Measurements from ENCODE around the gene FSTL4. TPM values are rescaled to one million over a fixed set of nuclear protein-coding genes. Genes with fewer than 3 reads are reported as not detected.

FSTL4 gene
- total RNA-seq, 1 donor from 2014 or later: not detected

- no peaks in the 10 kb centered on the region for H3K4me1 Mint-ChIP-seq (ENCODE audit: low read depth)
- H3K27ac Mint-ChIP-seq: no peak overlapping the region
- no peak for DNase-seq (ENCODE audit: low spot score)
- intact Hi-C loops (cut with micrococcal nuclease): no loop called here
- no peaks in the 10 kb centered on the region for H3K36me3 Mint-ChIP-seq (ENCODE audit: low read depth)
- no peaks in the 10 kb centered on the region for H3K9me3 Mint-ChIP-seq
- no peak overlapping the region for H3K4me3 Mint-ChIP-seq
- H3K27me3 Mint-ChIP-seq (ENCODE audit: insufficient read depth): peaks cover 8% of the 10 kb centered on the region
Measured at GRCh38 chr5:133638436-133638835, 26.1 kb upstream of the FSTL4 start.

- Mint-ChIP-seq H3K36me3 (ENCODE audit: low read depth) (no peaks in the 10 kb centered on the region), H3K27me3 (ENCODE audit: insufficient read depth) (peaks cover 6% of the 10 kb centered on the region), H3K4me3 (no peak overlapping the region), H3K4me1 (ENCODE audit: low read depth) (no peaks in the 10 kb centered on the region), H3K27ac (no peak overlapping the region), H3K9me3 (no peaks in the 10 kb centered on the region)
- no peak for DNase-seq (ENCODE audit: low spot score)
- intact Hi-C loops (cut with micrococcal nuclease): no loop called here
Measured at GRCh38 chr5:133637206-133637605, 24.9 kb upstream of the FSTL4 start.

GRCh38 chr5:133635051-133635450 lies 22.7 kb upstream of the FSTL4 start:
- Mint-ChIP-seq H3K4me1 (ENCODE audit: low read depth) (no peaks in the 10 kb centered on the region), H3K36me3 (ENCODE audit: low read depth) (no peaks in the 10 kb centered on the region), H3K9me3 (no peaks in the 10 kb centered on the region), H3K27ac (no peak overlapping the region), H3K27me3 (ENCODE audit: insufficient read depth) (peaks cover 6% of the 10 kb centered on the region), H3K4me3 (no peak overlapping the region)
- DNase-seq (ENCODE audit: low spot score): no peak
- intact Hi-C loops (cut with micrococcal nuclease): no loop called here

GRCh38 chr5:133627180-133627579 lies 14.8 kb upstream of the FSTL4 start:
- H3K27me3 Mint-ChIP-seq (ENCODE audit: insufficient read depth): peaks cover 19% of the 10 kb centered on the region
- no peak for DNase-seq (ENCODE audit: low spot score)
- H3K4me1 Mint-ChIP-seq (ENCODE audit: low read depth): no peaks in the 10 kb centered on the region
- intact Hi-C loops (cut with micrococcal nuclease): no loop called here
- H3K9me3 Mint-ChIP-seq: no peaks in the 10 kb centered on the region
- H3K36me3 Mint-ChIP-seq (ENCODE audit: low read depth): no peaks in the 10 kb centered on the region
- no peak overlapping the region for H3K27ac Mint-ChIP-seq
- H3K4me3 Mint-ChIP-seq: no peak overlapping the region

- Mint-ChIP-seq H3K4me1 (ENCODE audit: low read depth) (no peaks in the 10 kb centered on the region), H3K36me3 (ENCODE audit: low read depth) (no peaks in the 10 kb centered on the region), H3K27me3 (ENCODE audit: insufficient read depth) (peaks cover 21% of the 10 kb centered on the region), H3K9me3 (no peaks in the 10 kb centered on the region), H3K27ac (no peak overlapping the region), H3K4me3 (no peak overlapping the region)
- no peak for DNase-seq (ENCODE audit: low spot score)
- intact Hi-C loops (cut with micrococcal nuclease): no loop called here
Measured at GRCh38 chr5:133624316-133624715, 12.0 kb upstream of the FSTL4 start.

- Mint-ChIP-seq H3K27ac (no peak overlapping the region), H3K9me3 (no peaks in the 10 kb centered on the region), H3K4me1 (ENCODE audit: low read depth) (peaks cover 5% of the 10 kb centered on the region), H3K36me3 (ENCODE audit: low read depth) (no peaks in the 10 kb centered on the region), H3K27me3 (ENCODE audit: insufficient read depth) (peaks cover 37% of the 10 kb centered on the region), H3K4me3 (no peak overlapping the region)
- no peak for DNase-seq (ENCODE audit: low spot score)
- intact Hi-C loops (cut with micrococcal nuclease): loop anchor here (10.0 kb wide), 2 partner anchors 247 to 317 kb away; no protein-coding TSS in a partner anchor
Measured at GRCh38 chr5:133618141-133618540, 5.8 kb upstream of the FSTL4 start.

GRCh38 chr5:133613743-133614142 lies 1.4 kb upstream of the FSTL4 start:
- peaks cover 9% of the 10 kb centered on the region for H3K4me1 Mint-ChIP-seq (ENCODE audit: low read depth)
- intact Hi-C loops (cut with micrococcal nuclease): loop anchor here (10.0 kb wide), 2 partner anchors 251 to 321 kb away; no protein-coding TSS in a partner anchor
- DNase-seq (ENCODE audit: low spot score): no peak
- no peak overlapping the region for H3K27ac Mint-ChIP-seq
- H3K9me3 Mint-ChIP-seq: no peaks in the 10 kb centered on the region
- H3K36me3 Mint-ChIP-seq (ENCODE audit: low read depth): peaks cover 2% of the 10 kb centered on the region
- peaks cover 54% of the 10 kb centered on the region for H3K27me3 Mint-ChIP-seq (ENCODE audit: insufficient read depth)
- H3K4me3 Mint-ChIP-seq: no peak overlapping the region

- no peak overlapping the region for H3K27ac Mint-ChIP-seq
- peaks cover 2% of the 10 kb centered on the region for H3K36me3 Mint-ChIP-seq (ENCODE audit: low read depth)
- peaks cover 60% of the 10 kb centered on the region for H3K27me3 Mint-ChIP-seq (ENCODE audit: insufficient read depth)
- intact Hi-C loops (cut with micrococcal nuclease): loop anchor here (10.0 kb wide), 2 partner anchors 252 to 322 kb away; no protein-coding TSS in a partner anchor
- no peak for DNase-seq (ENCODE audit: low spot score)
- peaks cover 6% of the 10 kb centered on the region for H3K4me1 Mint-ChIP-seq (ENCODE audit: low read depth)
- H3K9me3 Mint-ChIP-seq: no peaks in the 10 kb centered on the region
- peak overlapping the region; percentile 65 for H3K4me3 Mint-ChIP-seq
Measured at GRCh38 chr5:133613184-133613583, 843 bp upstream of the FSTL4 start.

GRCh38 chr5:133611357-133612248 lies 738 bp downstream of the FSTL4 start:
- intact Hi-C loops (cut with micrococcal nuclease): loop anchor here (10.0 kb wide), 2 partner anchors 253 to 323 kb away; no protein-coding TSS in a partner anchor
- no peak for DNase-seq (ENCODE audit: low spot score)
- Mint-ChIP-seq H3K9me3 (no peaks in the 10 kb centered on the region), H3K27ac (no peak overlapping the region), H3K36me3 (ENCODE audit: low read depth) (peaks cover 2% of the 10 kb centered on the region), H3K27me3 (ENCODE audit: insufficient read depth) (peaks cover 66% of the 10 kb centered on the region), H3K4me3 (no peak overlapping the region), H3K4me1 (ENCODE audit: low read depth) (peaks cover 4% of the 10 kb centered on the region)

- Mint-ChIP-seq H3K27me3 (ENCODE audit: insufficient read depth) (peaks cover 71% of the 10 kb centered on the region), H3K9me3 (no peaks in the 10 kb centered on the region), H3K4me3 (no peak overlapping the region), H3K27ac (no peak overlapping the region), H3K36me3 (ENCODE audit: low read depth) (peaks cover 2% of the 10 kb centered on the region), H3K4me1 (ENCODE audit: low read depth) (peaks cover 4% of the 10 kb centered on the region)
- no peak for DNase-seq (ENCODE audit: low spot score)
- intact Hi-C loops (cut with micrococcal nuclease): loop anchor here (10.0 kb wide), 2 partner anchors 254 to 324 kb away; no protein-coding TSS in a partner anchor
Measured at GRCh38 chr5:133610489-133611356, 1.6 kb downstream of the FSTL4 start.

GRCh38 chr5:133607451-133607850 lies 4.9 kb downstream of the FSTL4 start:
- no peaks in the 10 kb centered on the region for H3K36me3 Mint-ChIP-seq (ENCODE audit: low read depth)
- intact Hi-C loops (cut with micrococcal nuclease): no loop called here
- no peaks in the 10 kb centered on the region for H3K4me1 Mint-ChIP-seq (ENCODE audit: low read depth)
- peaks cover 52% of the 10 kb centered on the region for H3K27me3 Mint-ChIP-seq (ENCODE audit: insufficient read depth)
- H3K27ac Mint-ChIP-seq: no peak overlapping the region
- no peaks in the 10 kb centered on the region for H3K9me3 Mint-ChIP-seq
- H3K4me3 Mint-ChIP-seq: no peak overlapping the region
- DNase-seq (ENCODE audit: low spot score): no peak

- H3K27ac Mint-ChIP-seq: no peak overlapping the region
- peaks cover 54% of the 10 kb centered on the region for H3K27me3 Mint-ChIP-seq (ENCODE audit: insufficient read depth)
- no peaks in the 10 kb centered on the region for H3K9me3 Mint-ChIP-seq
- no peak for DNase-seq (ENCODE audit: low spot score)
- H3K4me3 Mint-ChIP-seq: no peak overlapping the region
- intact Hi-C loops (cut with micrococcal nuclease): no loop called here
- no peaks in the 10 kb centered on the region for H3K36me3 Mint-ChIP-seq (ENCODE audit: low read depth)
- H3K4me1 Mint-ChIP-seq (ENCODE audit: low read depth): no peaks in the 10 kb centered on the region
Measured at GRCh38 chr5:133606835-133607234, 5.5 kb downstream of the FSTL4 start.

- H3K27me3 Mint-ChIP-seq (ENCODE audit: insufficient read depth): peaks cover 44% of the 10 kb centered on the region
- no peaks in the 10 kb centered on the region for H3K9me3 Mint-ChIP-seq
- no peak for DNase-seq (ENCODE audit: low spot score)
- intact Hi-C loops (cut with micrococcal nuclease): no loop called here
- no peak overlapping the region for H3K27ac Mint-ChIP-seq
- H3K4me1 Mint-ChIP-seq (ENCODE audit: low read depth): no peaks in the 10 kb centered on the region
- H3K4me3 Mint-ChIP-seq: no peak overlapping the region
- H3K36me3 Mint-ChIP-seq (ENCODE audit: low read depth): no peaks in the 10 kb centered on the region
Measured at GRCh38 chr5:133605323-133605722, 7.0 kb downstream of the FSTL4 start.

All from activated T-helper 1 cell treated with anti-CD3 and anti-CD28 coated beads, Interleukin-12 subunit alpha, Interleukin-12 subunit beta, Interleukin-2, Interleukin-4 antibody, amounts not matched to agents 30 ng/mL and 10 ng/mL and 1 ng/mL, durations not matched to agents 14 hours and 24 hours and 36 hours (primary cell).